ENCODE results near the gene CCSER2. TPM values are rescaled to one million over a fixed set of nuclear protein-coding genes. Genes with fewer than 3 reads are reported as not detected.
"Not testable (repeated sequence)": the region's sequence is repeated elsewhere in the genome, so short reads cannot be mapped to it uniquely, and the experiment has no call there.

CCSER2 gene
- total RNA-seq = 66.1 TPM
- long read RNA-seq, full-length matches to known transcripts = 6 of 98 reads
- long read RNA-seq, partial matches to known transcripts = 77 of 98 reads
- long read RNA-seq, other reads (novel, unspliced or antisense) = 15 of 98 reads

- ATAC-seq (peak; percentile 97 to 99), DNase-seq (peak; percentile 99)
- H3K4me3 ChIP-seq = peak within 1 kb of the TSS; percentile 80
- peaks cover 34% of the 10 kb centered on the region for H3K4me1 ChIP-seq
- no peaks in the 10 kb centered on the region for H3K9me3 ChIP-seq
- intact Hi-C loops (cut with DNase I) = no loop called here
- H3K27ac ChIP-seq = peak within 1 kb of the TSS; percentile 96
- H3K36me3 ChIP-seq = no peaks in the 10 kb centered on the region
- peak; percentile 21 for TF ChIP-seq CTCF (IDR thresholded peaks at IDR 0.05)
- no peaks in the 10 kb centered on the region for H3K27me3 ChIP-seq (ENCODE audit: low read depth)
Observed at GRCh38 chr10:84328418-84329195, at the start of gene CCSER2. TSS of gene CCSER2 (plus strand) at chr10:84328589. CDS start at chr10:84371053, 42,464 bp downstream.

- H3K4me3 ChIP-seq; H3K9me3 ChIP-seq; ATAC-seq; H3K36me3 ChIP-seq; DNase-seq; H3K27ac ChIP-seq; intact Hi-C loops (cut with DNase I); H3K4me1 ChIP-seq; H3K27me3 ChIP-seq (ENCODE audit: low read depth): not testable (repeated sequence)
Observed at GRCh38 chr10:84279876-84280475, 48.4 kb upstream of the CCSER2 start.

GRCh38 chr10:84286695-84287094, 41.7 kb upstream of the CCSER2 start:
- no peak overlapping the region for H3K27ac ChIP-seq
- H3K9me3 ChIP-seq = no peaks in the 10 kb centered on the region
- DNase-seq = no peak
- no peaks in the 10 kb centered on the region for H3K27me3 ChIP-seq (ENCODE audit: low read depth)
- H3K4me3 ChIP-seq = no peak overlapping the region
- intact Hi-C loops (cut with DNase I) = no loop called here
- no peaks in the 10 kb centered on the region for H3K36me3 ChIP-seq
- no peak for TF ChIP-seq CTCF (IDR thresholded peaks at IDR 0.05)
- H3K4me1 ChIP-seq = no peaks in the 10 kb centered on the region
- no peak for ATAC-seq

- Histone ChIP-seq H3K27me3 (ENCODE audit: low read depth) (no peaks in the 10 kb centered on the region), H3K36me3 (no peaks in the 10 kb centered on the region), H3K4me3 (no peak overlapping the region), H3K27ac (no peak overlapping the region), H3K4me1 (no peaks in the 10 kb centered on the region), H3K9me3 (no peaks in the 10 kb centered on the region)
- no peak for DNase-seq
- TF ChIP-seq CTCF (IDR thresholded peaks at IDR 0.05) = no peak
- ATAC-seq = no peak
- intact Hi-C loops (cut with DNase I) = no loop called here
Observed at GRCh38 chr10:84288151-84288550, 40.2 kb upstream of the CCSER2 start.

GRCh38 chr10:84289521-84290200, 38.7 kb upstream of the CCSER2 start:
- Histone ChIP-seq H3K27ac (no peak overlapping the region), H3K4me1 (no peaks in the 10 kb centered on the region), H3K4me3 (no peak overlapping the region), H3K9me3 (no peaks in the 10 kb centered on the region), H3K27me3 (ENCODE audit: low read depth) (no peaks in the 10 kb centered on the region), H3K36me3 (no peaks in the 10 kb centered on the region)
- ATAC-seq (no peak), DNase-seq (no peak)
- no peak for TF ChIP-seq CTCF (IDR thresholded peaks at IDR 0.05)
- intact Hi-C loops (cut with DNase I) = no loop called here
